ENCODE measurements around the gene RASA3. TPM values are rescaled to one million over a fixed set of nuclear protein-coding genes. Genes with fewer than 3 reads are reported as not detected.
"Not testable (repeated sequence)": the region's sequence is repeated elsewhere in the genome, so short reads cannot be mapped to it uniquely, and the experiment has no call there.

The RASA3 gene
- total RNA-seq, 1 donor: 78.9 TPM

- no peak overlapping the region for H3K4me3 ChIP-seq (ENCODE audit: low read length)
Measured at GRCh38 chr13:114118511-114119123, 13.8 kb downstream of the RASA3 start.

GRCh38 chr13:114118086-114118485 lies 14.3 kb downstream of the RASA3 start:
- Histone ChIP-seq H3K4me3 (ENCODE audit: low read length) (no peak overlapping the region), H3K27me3 (ENCODE audit: insufficient read depth, low read length) (no peaks in the 10 kb centered on the region), H3K9me3 (ENCODE audit: low read depth, low read length) (no peaks in the 10 kb centered on the region), H3K4me1 (ENCODE audit: insufficient read depth, low read length) (peaks cover 67% of the 10 kb centered on the region)

More at GRCh38 chr13:114118511-114119123, 13.8 kb downstream of the RASA3 start:
- H3K9me3 ChIP-seq (ENCODE audit: low read depth, low read length): no peaks in the 10 kb centered on the region
- peaks cover 70% of the 10 kb centered on the region for H3K4me1 ChIP-seq (ENCODE audit: insufficient read depth, low read length)
- no peaks in the 10 kb centered on the region for H3K27me3 ChIP-seq (ENCODE audit: insufficient read depth, low read length)

- H3K27me3 ChIP-seq (ENCODE audit: insufficient read depth, low read length); H3K4me3 ChIP-seq (ENCODE audit: low read length); H3K9me3 ChIP-seq (ENCODE audit: low read depth, low read length): not testable (repeated sequence)
- H3K4me1 ChIP-seq (ENCODE audit: insufficient read depth, low read length): peaks cover 67% of the 10 kb centered on the region
Measured at GRCh38 chr13:114117341-114117874, 15.0 kb downstream of the RASA3 start.

- Histone ChIP-seq H3K9me3 (ENCODE audit: low read depth, low read length) (no peaks in the 10 kb centered on the region), H3K4me3 (ENCODE audit: low read length) (no peak overlapping the region), H3K4me1 (ENCODE audit: insufficient read depth, low read length) (peaks cover 67% of the 10 kb centered on the region), H3K27me3 (ENCODE audit: insufficient read depth, low read length) (no peaks in the 10 kb centered on the region)
Measured at GRCh38 chr13:114116734-114117133, 15.7 kb downstream of the RASA3 start.

- peaks cover 64% of the 10 kb centered on the region for H3K4me1 ChIP-seq (ENCODE audit: insufficient read depth, low read length)
- H3K27me3 ChIP-seq (ENCODE audit: insufficient read depth, low read length): no peaks in the 10 kb centered on the region
- H3K9me3 ChIP-seq (ENCODE audit: low read depth, low read length): no peaks in the 10 kb centered on the region
- no peak overlapping the region for H3K4me3 ChIP-seq (ENCODE audit: low read length)
Measured at GRCh38 chr13:114115796-114116195, 16.6 kb downstream of the RASA3 start.

- Histone ChIP-seq H3K9me3 (ENCODE audit: low read depth, low read length) (no peaks in the 10 kb centered on the region), H3K4me3 (ENCODE audit: low read length) (no peak overlapping the region), H3K27me3 (ENCODE audit: insufficient read depth, low read length) (no peaks in the 10 kb centered on the region), H3K4me1 (ENCODE audit: insufficient read depth, low read length) (peaks cover 65% of the 10 kb centered on the region)
Measured at GRCh38 chr13:114115191-114115671, 17.2 kb downstream of the RASA3 start.

- H3K4me3 ChIP-seq (ENCODE audit: low read length); H3K27me3 ChIP-seq (ENCODE audit: insufficient read depth, low read length); H3K9me3 ChIP-seq (ENCODE audit: low read depth, low read length): not testable (repeated sequence)
- peaks cover 70% of the 10 kb centered on the region for H3K4me1 ChIP-seq (ENCODE audit: insufficient read depth, low read length)
Measured at GRCh38 chr13:114114666-114115065, 17.8 kb downstream of the RASA3 start.

GRCh38 chr13:114114006-114114640 lies 18.3 kb downstream of the RASA3 start:
- Histone ChIP-seq H3K9me3 (ENCODE audit: low read depth, low read length) (no peaks in the 10 kb centered on the region), H3K4me3 (ENCODE audit: low read length) (no peak overlapping the region), H3K4me1 (ENCODE audit: insufficient read depth, low read length) (peaks cover 72% of the 10 kb centered on the region), H3K27me3 (ENCODE audit: insufficient read depth, low read length) (no peaks in the 10 kb centered on the region)

GRCh38 chr13:114113395-114113794 lies 19.0 kb downstream of the RASA3 start:
- peaks cover 75% of the 10 kb centered on the region for H3K4me1 ChIP-seq (ENCODE audit: insufficient read depth, low read length)
- not testable (repeated sequence) for H3K27me3 ChIP-seq (ENCODE audit: insufficient read depth, low read length); H3K4me3 ChIP-seq (ENCODE audit: low read length); H3K9me3 ChIP-seq (ENCODE audit: low read depth, low read length)

GRCh38 chr13:114112826-114113322 lies 19.5 kb downstream of the RASA3 start:
- peaks cover 78% of the 10 kb centered on the region for H3K4me1 ChIP-seq (ENCODE audit: insufficient read depth, low read length)
- no peaks in the 10 kb centered on the region for H3K9me3 ChIP-seq (ENCODE audit: low read depth, low read length)
- H3K4me3 ChIP-seq (ENCODE audit: low read length): no peak overlapping the region
- H3K27me3 ChIP-seq (ENCODE audit: insufficient read depth, low read length): no peaks in the 10 kb centered on the region

GRCh38 chr13:114112231-114112825 lies 20.1 kb downstream of the RASA3 start:
- no peak overlapping the region for H3K4me3 ChIP-seq (ENCODE audit: low read length)
- no peaks in the 10 kb centered on the region for H3K27me3 ChIP-seq (ENCODE audit: insufficient read depth, low read length)
- no peaks in the 10 kb centered on the region for H3K9me3 ChIP-seq (ENCODE audit: low read depth, low read length)
- H3K4me1 ChIP-seq (ENCODE audit: insufficient read depth, low read length): peaks cover 84% of the 10 kb centered on the region

GRCh38 chr13:114111577-114111976 lies 20.8 kb downstream of the RASA3 start:
- Histone ChIP-seq H3K9me3 (ENCODE audit: low read depth, low read length) (no peaks in the 10 kb centered on the region), H3K27me3 (ENCODE audit: insufficient read depth, low read length) (no peaks in the 10 kb centered on the region), H3K4me3 (ENCODE audit: low read length) (no peak overlapping the region), H3K4me1 (ENCODE audit: insufficient read depth, low read length) (peaks cover 91% of the 10 kb centered on the region)

GRCh38 chr13:114110830-114111189 lies 21.6 kb downstream of the RASA3 start:
- not testable (repeated sequence) for H3K4me3 ChIP-seq (ENCODE audit: low read length); H3K27me3 ChIP-seq (ENCODE audit: insufficient read depth, low read length); H3K9me3 ChIP-seq (ENCODE audit: low read depth, low read length)
- H3K4me1 ChIP-seq (ENCODE audit: insufficient read depth, low read length): peaks cover 91% of the 10 kb centered on the region

- Histone ChIP-seq H3K27me3 (ENCODE audit: insufficient read depth, low read length) (no peaks in the 10 kb centered on the region), H3K4me3 (ENCODE audit: low read length) (no peak overlapping the region), H3K9me3 (ENCODE audit: low read depth, low read length) (no peaks in the 10 kb centered on the region), H3K4me1 (ENCODE audit: insufficient read depth, low read length) (peaks cover 91% of the 10 kb centered on the region)
Measured at GRCh38 chr13:114110091-114110829, 22.2 kb downstream of the RASA3 start.

GRCh38 chr13:114109641-114110041 lies 22.8 kb downstream of the RASA3 start:
- no peak overlapping the region for H3K4me3 ChIP-seq (ENCODE audit: low read length)
- H3K9me3 ChIP-seq (ENCODE audit: low read depth, low read length): no peaks in the 10 kb centered on the region
- H3K27me3 ChIP-seq (ENCODE audit: insufficient read depth, low read length): no peaks in the 10 kb centered on the region
- peaks cover 90% of the 10 kb centered on the region for H3K4me1 ChIP-seq (ENCODE audit: insufficient read depth, low read length)

Data from mononuclear cell (primary cell).